HEK293T (cell line): ENCODE measurements around the gene FOXL1.

Experiments
- ARNT ChIP-seq: fragments of 450-650 bp; IDR thresholded peaks from 2 replicates; pipeline ENCODE4 v1.6.1; 2017; ENCODE audit warnings: mild to moderate bottlenecking
- BHLHE40 ChIP-seq: fragments of 450-650 bp; IDR thresholded peaks from 2 replicates; pipeline ENCODE4 v1.6.1; 2016; ENCODE audit warnings: mild to moderate bottlenecking, moderate library complexity, borderline replicate concordance
- CTBP1 ChIP-seq: fragments of 450-650 bp; IDR thresholded peaks from 2 replicates; pipeline ENCODE4 v1.6.1; 2016; ENCODE audit warnings: borderline replicate concordance
- ELF4 ChIP-seq: fragments of 450-650 bp; IDR thresholded peaks from 2 replicates; pipeline ENCODE4 v1.6.1; 2017; ENCODE audit warnings: antibody characterized with exemption
- FOXA1 ChIP-seq: fragments of 450-650 bp; IDR thresholded peaks from 2 replicates; pipeline ENCODE4 v1.6.1; 2016; ENCODE audit warnings: mild to moderate bottlenecking
- FOXM1 ChIP-seq: fragments of 450-650 bp; IDR thresholded peaks from 2 replicates; pipeline ENCODE4 v1.6.1; 2017; ENCODE audit warnings: mild to moderate bottlenecking, borderline replicate concordance
- HDGF ChIP-seq: fragments of 450-650 bp; IDR thresholded peaks from 2 replicates; pipeline ENCODE4 v1.6.1; 2017; ENCODE audit warnings: antibody characterized with exemption, borderline replicate concordance
- NFRKB ChIP-seq: fragments of 450-650 bp; IDR thresholded peaks from 2 replicates; pipeline ENCODE4 v1.6.1; 2016; ENCODE audit warnings: mild to moderate bottlenecking, moderate library complexity
- SP1 ChIP-seq: fragments of 450-650 bp; IDR thresholded peaks from 2 replicates; pipeline ENCODE4 v1.6.1; 2017

DNA sequence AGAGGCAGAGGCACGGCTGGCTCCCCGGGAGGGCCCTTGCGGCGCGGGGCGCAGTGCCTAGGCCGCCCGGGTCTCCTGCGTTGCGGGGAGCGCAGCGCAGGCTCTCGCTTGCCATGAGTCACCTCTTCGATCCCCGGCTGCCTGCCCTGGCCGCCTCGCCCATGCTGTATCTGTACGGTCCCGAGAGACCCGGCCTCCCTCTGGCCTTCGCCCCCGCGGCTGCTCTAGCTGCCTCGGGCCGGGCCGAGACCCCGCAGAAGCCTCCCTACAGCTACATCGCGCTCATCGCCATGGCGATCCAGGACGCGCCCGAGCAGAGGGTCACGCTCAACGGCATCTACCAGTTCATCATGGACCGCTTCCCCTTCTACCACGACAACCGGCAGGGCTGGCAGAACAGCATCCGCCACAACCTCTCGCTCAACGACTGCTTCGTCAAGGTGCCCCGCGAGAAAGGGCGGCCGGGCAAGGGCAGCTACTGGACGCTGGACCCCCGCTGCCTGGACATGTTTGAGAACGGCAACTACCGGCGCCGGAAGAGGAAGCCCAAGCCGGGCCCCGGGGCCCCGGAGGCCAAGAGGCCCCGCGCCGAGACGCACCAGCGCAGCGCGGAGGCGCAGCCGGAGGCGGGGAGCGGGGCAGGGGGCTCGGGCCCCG, 390 bp downstream of the FOXL1 start:
- TF ChIP-seq FOXA1, result no peak
- no peak for TF ChIP-seq FOXM1
- TF ChIP-seq CTBP1, result no peak
- no peak for TF ChIP-seq BHLHE40
- no peak for TF ChIP-seq NFRKB
- TF ChIP-seq HDGF, result no peak
- TF ChIP-seq ELF4, result no peak
- TF ChIP-seq SP1, result no peak
- no peak for TF ChIP-seq ARNT
